ENCODE measurements around the gene PHIP. TPM values are rescaled to one million over a fixed set of nuclear protein-coding genes. Genes with fewer than 3 reads are reported as not detected.

The PHIP gene
- total and polyA plus RNA-seq, 10 of the 15 experiments (the other 5 are each of a cell fraction or from before 2014, with no cell fraction given): 8.5 to 34.6 (median 17.9) TPM

DNA sequence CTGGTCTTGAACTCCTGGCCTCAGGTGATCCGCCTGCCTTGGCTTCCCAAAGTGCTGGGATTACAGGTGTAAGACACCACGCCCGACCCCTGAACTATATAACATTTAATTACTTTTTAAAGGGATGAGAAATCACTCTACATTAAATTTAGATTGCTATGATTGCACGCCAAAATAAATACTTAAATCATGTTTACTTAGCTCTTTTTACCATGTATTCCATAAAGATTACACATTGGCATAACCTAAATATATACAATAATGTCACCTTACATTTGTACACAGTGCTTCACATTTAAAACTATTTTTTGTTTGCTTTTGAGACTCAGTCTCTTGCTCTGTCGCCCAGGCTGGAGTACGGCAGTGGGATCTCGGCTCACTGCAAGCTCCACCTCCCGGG, 124.3 kb downstream of the PHIP start:
- peaks cover 8% of the 10 kb centered on the region; the same call in 2 of the 3 replicates for H3K9me3 ChIP-seq (replicated peaks; ENCODE audit: control insufficient read depth, insufficient read depth, low read length)
- H3K4me2 ChIP-seq (ENCODE audit: control insufficient read depth, insufficient read depth): no peak overlapping the region
- ChIA-PET POLR2A (no interaction called here), SMC1A (ENCODE audit: uncharacterized antibody, unreplicated experiment) (interaction anchor here (1.5 kb wide), 1 partner anchor 8 kb away, joined by 3 read pairs; no protein-coding TSS in a partner anchor), RAD21 (ENCODE audit: unreplicated experiment) (no interaction called here), CTCF (no interaction called here)
- 98% methylated on average over 8 of the region's 8 CpGs for WGBS (ENCODE audit: insufficient coverage, insufficient replicate concordance, low lambda C conversion rate, missing lambda C conversion rate)
- ATAC-seq (no peak), FAIRE-seq (no peak), DNase-seq (ENCODE audit: low read depth, low spot score) (no peak)
- BruUV-seq (replicated peaks): no TSS peak
- H3K4me1 ChIP-seq (ENCODE audit: control insufficient read depth, insufficient read depth, low read length): no peaks in the 10 kb centered on the region
- TF ChIP-seq WRNIP1 (IDR thresholded peaks at IDR 0.05; ENCODE audit: borderline replicate concordance, low read depth, low read length): no peak
- TF ChIP-seq SREBF1 (IDR thresholded peaks at IDR 0.05; ENCODE audit: low read length): no peak
- TF ChIP-seq, protein P1, sequence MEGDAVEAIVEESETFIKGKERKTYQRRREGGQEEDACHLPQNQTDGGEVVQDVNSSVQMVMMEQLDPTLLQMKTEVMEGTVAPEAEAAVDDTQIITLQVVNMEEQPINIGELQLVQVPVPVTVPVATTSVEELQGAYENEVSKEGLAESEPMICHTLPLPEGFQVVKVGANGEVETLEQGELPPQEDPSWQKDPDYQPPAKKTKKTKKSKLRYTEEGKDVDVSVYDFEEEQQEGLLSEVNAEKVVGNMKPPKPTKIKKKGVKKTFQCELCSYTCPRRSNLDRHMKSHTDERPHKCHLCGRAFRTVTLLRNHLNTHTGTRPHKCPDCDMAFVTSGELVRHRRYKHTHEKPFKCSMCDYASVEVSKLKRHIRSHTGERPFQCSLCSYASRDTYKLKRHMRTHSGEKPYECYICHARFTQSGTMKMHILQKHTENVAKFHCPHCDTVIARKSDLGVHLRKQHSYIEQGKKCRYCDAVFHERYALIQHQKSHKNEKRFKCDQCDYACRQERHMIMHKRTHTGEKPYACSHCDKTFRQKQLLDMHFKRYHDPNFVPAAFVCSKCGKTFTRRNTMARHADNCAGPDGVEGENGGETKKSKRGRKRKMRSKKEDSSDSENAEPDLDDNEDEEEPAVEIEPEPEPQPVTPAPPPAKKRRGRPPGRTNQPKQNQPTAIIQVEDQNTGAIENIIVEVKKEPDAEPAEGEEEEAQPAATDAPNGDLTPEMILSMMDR (IDR thresholded peaks at IDR 0.05 in 2 of 3, conservative IDR thresholded peaks at IDR 0.05 in 1 of 3; ENCODE audit: control insufficient read depth in 2 of 3, extremely low read depth in 1 of 3, insufficient read depth in 1 of 3, low read depth in 3 of 3, low read length in 3 of 3): no peak
- TF ChIP-seq DPF2 (IDR thresholded peaks at IDR 0.05): no peak
- no peak for TF ChIP-seq NR2C2 (IDR thresholded peaks at IDR 0.05; ENCODE audit: borderline replicate concordance, control insufficient read depth, insufficient read length, low read depth)
- TF ChIP-seq SUZ12 (IDR thresholded peaks at IDR 0.05; ENCODE audit: unreplicated experiment): no peak
- no peak for TF ChIP-seq MEF2A (IDR thresholded peaks at IDR 0.05; ENCODE audit: insufficient read depth, low read depth, low read length)
- TF ChIP-seq, protein P2, sequence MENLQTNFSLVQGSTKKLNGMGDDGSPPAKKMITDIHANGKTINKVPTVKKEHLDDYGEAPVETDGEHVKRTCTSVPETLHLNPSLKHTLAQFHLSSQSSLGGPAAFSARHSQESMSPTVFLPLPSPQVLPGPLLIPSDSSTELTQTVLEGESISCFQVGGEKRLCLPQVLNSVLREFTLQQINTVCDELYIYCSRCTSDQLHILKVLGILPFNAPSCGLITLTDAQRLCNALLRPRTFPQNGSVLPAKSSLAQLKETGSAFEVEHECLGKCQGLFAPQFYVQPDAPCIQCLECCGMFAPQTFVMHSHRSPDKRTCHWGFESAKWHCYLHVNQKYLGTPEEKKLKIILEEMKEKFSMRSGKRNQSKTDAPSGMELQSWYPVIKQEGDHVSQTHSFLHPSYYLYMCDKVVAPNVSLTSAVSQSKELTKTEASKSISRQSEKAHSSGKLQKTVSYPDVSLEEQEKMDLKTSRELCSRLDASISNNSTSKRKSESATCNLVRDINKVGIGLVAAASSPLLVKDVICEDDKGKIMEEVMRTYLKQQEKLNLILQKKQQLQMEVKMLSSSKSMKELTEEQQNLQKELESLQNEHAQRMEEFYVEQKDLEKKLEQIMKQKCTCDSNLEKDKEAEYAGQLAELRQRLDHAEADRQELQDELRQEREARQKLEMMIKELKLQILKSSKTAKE (IDR thresholded peaks at IDR 0.05; ENCODE audit: low read depth, poor library complexity, severe bottlenecking): no peak
- TF ChIP-seq NR2C1 (IDR thresholded peaks at IDR 0.05): no peak
- TF ChIP-seq STAT3 (IDR thresholded peaks at IDR 0.05; ENCODE audit: low read depth, low read length): no peak
- no peak for TF ChIP-seq NR2F1 (conservative IDR thresholded peaks at IDR 0.05)
- intact Hi-C loops (cut with micrococcal nuclease; ENCODE audit: unreplicated experiment): no loop called here
- no peak overlapping the region for H2AFZ ChIP-seq (ENCODE audit: control insufficient read depth, low read depth, low read length)
- H3K36me3 ChIP-seq (ENCODE audit: control insufficient read depth in 2 of 2, insufficient read depth in 2 of 2, low read length in 1 of 2): peaks cover 1 to 24% of the 10 kb centered on the region in 2 experiments
- H3K9ac ChIP-seq (ENCODE audit: control insufficient read depth, insufficient read depth, low read length): no peak overlapping the region
- H3K4me3 ChIP-seq: no peak overlapping the region
- H3K79me2 ChIP-seq (ENCODE audit: control insufficient read depth, insufficient read depth, low read length): no peaks in the 10 kb centered on the region
- in situ Hi-C loops (cut with MboI): no loop called here
- H4K20me1 ChIP-seq (ENCODE audit: control insufficient read depth, insufficient read depth): no peaks in the 10 kb centered on the region
- no peaks in the 10 kb centered on the region for H3K27me3 ChIP-seq (replicated peaks in 1 of 2; ENCODE audit: control insufficient read depth in 2 of 2, insufficient read depth in 2 of 2, low read length in 1 of 2)
- H3K27ac ChIP-seq (ENCODE audit: control insufficient read depth, insufficient read depth): no peak overlapping the region

All from GM12878 (cell line).